K562 (cell line): Measurements from ENCODE around the gene RIT2. TPM values are rescaled to one million over a fixed set of nuclear protein-coding genes. Genes with fewer than 3 reads are reported as not detected.

ENCODE experiments used
- ATAC-seq: fragments of 200-7000 bp; cut with Tn5 transposase; 3 replicates; pipeline ENCODE4 v1.9.1; 2020; ENCODE audit warnings: moderate library complexity
- BruUV-seq: library from RNA; stranded (reverse); fragments of 400-500 nt; replicated peaks from 2 replicates; lab custom pipeline; 2021; lab: Mats Ljungman, UMichigan
- CTCF ChIA-PET: fragments of 300-600 bp; formaldehyde crosslinking; extraction: SDS; loops from one replicate; lab custom pipeline; 2021; ENCODE audit warnings: low intra/inter-chr PET ratio; lab: Yijun Ruan, JAX
- POLR2A ChIA-PET: fragments of 300-600, 350-650 bp; sonication (Branson Sonifier 250); formaldehyde crosslinking; extraction: SDS; loops from one replicate; lab custom pipeline; 2021; ENCODE audit warnings: antibody characterized with exemption, inconsistent platforms; lab: Yijun Ruan, JAX
- DNase-seq, 4 experiments: peaks; one replicate each; pipeline versions ENCODE4 v3.0.0 to v3.0.0-alpha.2; 2011 to 2018; ENCODE audit warnings: low spot score in 3 of 4, mixed read lengths in 3 of 4; ENCODE audit errors: extremely low read depth in 1 of 4
- FAIRE-seq: peaks from 2 replicates; lab custom pipeline; 2011; peaks lifted over from hg19 to GRCh38; lab: Jason Lieb, UNC
- H2AFZ ChIP-seq: 2 replicates; pipeline ENCODE4 v1.6.0; 2011; ENCODE audit warnings: low read depth, low read length, control low read depth, inconsistent platforms
- H3K27ac ChIP-seq: fragments of 200-600 bp; 3 replicates; pipeline ENCODE4 v1.8.0; 2011; ENCODE audit warnings: low read depth, mild to moderate bottlenecking, control low read depth, inconsistent platforms, low read length, moderate library complexity, mixed read lengths; ENCODE audit errors: extremely low read depth
- H3K27me3 ChIP-seq, 2 experiments: fragments of 300-600 bp in 1 of 2; 2 replicates in 1 of 2; 3 replicates in 1 of 2; pipeline versions ENCODE4 v1.6.0 to v1.8.0; 2011; ENCODE audit warnings: inconsistent platforms in 2 of 2, low read length in 2 of 2, mild to moderate bottlenecking in 1 of 2, mixed read lengths in 1 of 2, moderate library complexity in 1 of 2; ENCODE audit not compliant: control insufficient read depth in 2 of 2, insufficient read depth in 2 of 2
- H3K36me3 ChIP-seq: fragments of 300-600 bp; 3 replicates; pipeline ENCODE4 v1.8.0; 2011; ENCODE audit warnings: mild to moderate bottlenecking, low read length, inconsistent platforms; ENCODE audit not compliant: control insufficient read depth, insufficient read depth
- H3K4me1 ChIP-seq, 2 experiments: fragments of 200-600 bp in 1 of 2; replicated peaks in 1 of 2; 2 replicates in 1 of 2; 3 replicates in 1 of 2; pipeline versions ENCODE4 v1.5.1 to v1.8.0; 2011; ENCODE audit warnings: inconsistent platforms in 2 of 2, low read length in 2 of 2, mild to moderate bottlenecking in 1 of 2, mixed read lengths in 1 of 2, moderate library complexity in 1 of 2; ENCODE audit not compliant: control insufficient read depth in 2 of 2, insufficient read depth in 2 of 2
- H3K4me2 ChIP-seq: 2 replicates; pipeline ENCODE4 v1.6.1; 2011; ENCODE audit warnings: low read length, control low read depth, inconsistent platforms, mixed read lengths; ENCODE audit not compliant: insufficient read depth
- H3K4me3 ChIP-seq: fragments of 200-600 bp; sonication (generic), shearing (Covaris generic); 2 replicates; pipeline ENCODE4 v1.5.1; 2016; ENCODE audit warnings: control low read depth, inconsistent platforms
- H3K79me2 ChIP-seq: fragments of 200-600 bp; 3 replicates; pipeline ENCODE4 v1.8.0; 2011; ENCODE audit warnings: low read length, inconsistent platforms; ENCODE audit not compliant: control insufficient read depth, insufficient read depth
- H3K9ac ChIP-seq, 2 experiments: 2 replicates each; pipeline versions ENCODE4 v1.6.0 to v1.6.1; 2011; ENCODE audit warnings: low read depth in 2 of 2, low read length in 2 of 2, control low read depth in 1 of 2, inconsistent platforms in 1 of 2, mild to moderate bottlenecking in 1 of 2, mixed read lengths in 1 of 2; ENCODE audit not compliant: insufficient read depth in 1 of 2
- H3K9me1 ChIP-seq: one replicate; pipeline ENCODE4 v1.6.0; 2011; ENCODE audit warnings: inconsistent platforms, mild to moderate bottlenecking, low read length, moderate library complexity; ENCODE audit not compliant: control insufficient read depth, insufficient read depth
- H3K9me3 ChIP-seq: replicated peaks from 2 replicates; pipeline ENCODE4 v1.5.1; 2011; ENCODE audit warnings: low read depth, low read length, inconsistent platforms; ENCODE audit not compliant: control insufficient read depth, insufficient read depth
- H4K20me1 ChIP-seq: replicated peaks from 2 replicates; pipeline ENCODE4 v1.6.1; 2011; ENCODE audit warnings: low read length, inconsistent platforms, mixed read lengths; ENCODE audit not compliant: control insufficient read depth, insufficient read depth
- ARNT ChIP-seq, 2 experiments: fragments of 450-650 bp; IDR thresholded peaks; 2 replicates each; pipeline ENCODE4 v1.6.1; 2016; ENCODE audit warnings: mild to moderate bottlenecking in 1 of 2
- CBX3 ChIP-seq, 2 experiments: IDR thresholded peaks; 1 replicate in 1 of 2; 2 replicates in 1 of 2; pipeline ENCODE4 v1.6.1; 2012; ENCODE audit warnings: inconsistent platforms in 2 of 2, low read length in 2 of 2, borderline replicate concordance in 1 of 2, control low read depth in 1 of 2
- CBX8 ChIP-seq: fragments of 200-600 bp; sonication (generic); IDR thresholded peaks from 2 replicates; pipeline ENCODE4 v1.6.1; 2012; ENCODE audit warnings: borderline replicate concordance, mixed run types, low read depth, mild to moderate bottlenecking, moderate library complexity, mixed read lengths, low read length, control low read depth, inconsistent platforms; ENCODE audit not compliant: poor library complexity, severe bottlenecking; ENCODE audit errors: extremely low read depth
- E2F8 ChIP-seq: fragments of 450-650 bp; IDR thresholded peaks from 2 replicates; pipeline ENCODE4 v1.7.1; 2018; ENCODE audit warnings: mild to moderate bottlenecking, low read depth; ENCODE audit not compliant: partially characterized antibody
- ELK3 ChIP-seq: fragments of 450-650 bp; formaldehyde crosslinking; IDR thresholded peaks from 2 replicates; pipeline ENCODE4 v1.4.0; 2020; ENCODE audit warnings: mild to moderate bottlenecking
- EWSR1 ChIP-seq: fragments of 450-650 bp; IDR thresholded peaks from 2 replicates; pipeline ENCODE4 v1.6.1; 2018; ENCODE audit warnings: borderline replicate concordance, mild to moderate bottlenecking, low read depth, moderate library complexity; ENCODE audit not compliant: partially characterized antibody
- FUS ChIP-seq: fragments of 200-400 bp; formaldehyde crosslinking; optimal IDR thresholded peaks from 2 replicates; pipeline ENCODE3; 2017; ENCODE audit warnings: low read depth, low read length
- GABPB2 ChIP-seq: fragments of 250-450 bp; sonication (Bioruptor Pico); conservative IDR thresholded peaks from 2 replicates; pipeline ENCODE4 v1.5.1; 2021; ENCODE audit warnings: mild to moderate bottlenecking
- GTF2F1 ChIP-seq: IDR thresholded peaks from 2 replicates; pipeline ENCODE4 v1.6.1; 2011; ENCODE audit warnings: low read depth, low read length, improper control_type of control experiment
- HNRNPL ChIP-seq: fragments of 200-400 bp; formaldehyde crosslinking; IDR thresholded peaks from 2 replicates; pipeline ENCODE4 v1.6.1; 2017; ENCODE audit warnings: low read depth, mild to moderate bottlenecking, low read length
- NFIX ChIP-seq: fragments of 250-450 bp; sonication (Bioruptor Pico); IDR thresholded peaks from 2 replicates; pipeline ENCODE4 v1.4.0; 2020; ENCODE audit warnings: low read depth, mild to moderate bottlenecking, moderate library complexity
- PKNOX1 ChIP-seq: fragments of 450-650 bp; IDR thresholded peaks from 2 replicates; pipeline ENCODE4 v1.6.1; 2016
- SNIP1 ChIP-seq: fragments of 450-650 bp; IDR thresholded peaks from 2 replicates; pipeline ENCODE4 v1.7.1; 2017; ENCODE audit warnings: low read depth, mild to moderate bottlenecking
- STAT5B ChIP-seq: fragments of 250-450 bp; sonication (Bioruptor Pico); IDR thresholded peaks from 2 replicates; pipeline ENCODE4 v1.8.0; 2021; ENCODE audit warnings: mild to moderate bottlenecking, inconsistent platforms
- TAF1 ChIP-seq: IDR thresholded peaks from 2 replicates; pipeline ENCODE4 v1.6.1; 2011; ENCODE audit warnings: mild to moderate bottlenecking, low read length, moderate library complexity; ENCODE audit not compliant: insufficient read depth, control insufficient read depth, severe bottlenecking; ENCODE audit errors: extremely low read depth
- TFAP4 ChIP-seq: sonication (generic); formaldehyde crosslinking; IDR thresholded peaks from 2 replicates; pipeline ENCODE4 v1.8.0; 2022; ENCODE audit warnings: missing genetic modification reagents, mild to moderate bottlenecking, moderate library complexity, borderline replicate concordance
- ZNF551 ChIP-seq: fragments of 250-450 bp; sonication (Bioruptor Pico); IDR thresholded peaks from 2 replicates; pipeline ENCODE4 v1.5.0; 2021; ENCODE audit warnings: mild to moderate bottlenecking, moderate library complexity
- ZNF778 ChIP-seq: fragments of 450-650 bp; formaldehyde crosslinking; IDR thresholded peaks from 2 replicates; pipeline ENCODE4 v1.4.0; 2020; ENCODE audit warnings: mild to moderate bottlenecking, moderate library complexity
- in situ Hi-C: fragments of 300-500 bp; cut with MboI; formaldehyde crosslinking; loops from 4 replicates; pipeline ENCODE4 v1.15.0; 2018; ENCODE audit warnings: inconsistent platforms, mixed read lengths
- intact Hi-C: fragments of 100-400 bp; cut with micrococcal nuclease; formaldehyde crosslinking; loops from 2 replicates; pipeline ENCODE4 v1.14.2; 2022
- polyA plus RNA-seq, 8 experiments: library from polyadenylated mRNA; depleted of rRNA in 4 of 8; stranded (reverse) in 5 of 8; unstranded in 3 of 8; fragments of >200 nt; fragmentation: Nextera tagmentation in 2 of 8; fragmentation: Illumina TruSeq in 1 of 8; extraction: Ambion mirVana in 2 of 8; extraction: Trizol in 1 of 8; gene quantifications; 2 replicates each; pipeline versions ENCODE4 v1.2.1 to v1.2.3, GENCODE V29; 2011 to 2014; ENCODE audit warnings: inconsistent platforms in 1 of 8, missing spikeins in 1 of 8
- total RNA-seq, 7 experiments: library from RNA; depleted of rRNA in 6 of 7; stranded (reverse); fragments of >200 nt in 6 of 7; fragmentation: Illumina TruSeq in 2 of 7; extraction: Trizol in 2 of 7; gene quantifications; 2 replicates each; pipeline versions ENCODE4 v1.2.1 to v1.2.3, GENCODE V29; 2011 to 2021; ENCODE audit warnings: low replicate concordance in 1 of 7

Gene RIT2
- total and polyA plus RNA-seq, 9 of the 15 experiments (the other 6 are each of a cell fraction or from before 2014, with no cell fraction given) = not detected

GRCh38 chr18:42745931-42746330 lies 369.6 kb downstream of the RIT2 start:
- no peak for FAIRE-seq
- no peaks in the 10 kb centered on the region for H3K36me3 ChIP-seq
- H3K4me3 ChIP-seq = no peak overlapping the region
- H3K9me1 ChIP-seq = no peaks in the 10 kb centered on the region
- no peaks in the 10 kb centered on the region for H3K79me2 ChIP-seq
- intact Hi-C loops = no loop called here
- H4K20me1 ChIP-seq = no peaks in the 10 kb centered on the region
- H3K27ac ChIP-seq = no peak overlapping the region
- in situ Hi-C loops = no loop called here
- H3K9me3 ChIP-seq = no peaks in the 10 kb centered on the region
- no TSS peak for BruUV-seq
- no peak for ATAC-seq
- H3K4me1 ChIP-seq = no peaks in the 10 kb centered on the region
- ChIA-PET POLR2A (no interaction called here), CTCF (no interaction called here)
- DNase-seq = no peak
- H3K9ac ChIP-seq = no peak overlapping the region
- H3K4me2 ChIP-seq = no peak overlapping the region
- no peak for TF ChIP-seq GABPB2 (CRISPR knock-in tag)
- no peak for TF ChIP-seq CBX3 (IDR thresholded peaks at IDR 0.05; ENCODE audit: borderline replicate concordance in 1 of 2, low read length in 2 of 2)
- no peak for TF ChIP-seq TAF1
- no peak for TF ChIP-seq ARNT (IDR thresholded peaks at IDR 0.05)
- no peak for TF ChIP-seq FUS
- TF ChIP-seq EWSR1 = no peak
- TF ChIP-seq CBX8 = no peak
- no peak for TF ChIP-seq E2F8
- TF ChIP-seq GTF2F1 = no peak
- TF ChIP-seq TFAP4 (CRISPR knock-in tag) = no peak
- no peak for TF ChIP-seq HNRNPL
- no peak for TF ChIP-seq ZNF778 (CRISPR knock-in tag)
- no peak for TF ChIP-seq NFIX (CRISPR knock-in tag)
- no peak for TF ChIP-seq STAT5B
- TF ChIP-seq PKNOX1 = no peak
- TF ChIP-seq ELK3 (CRISPR knock-in tag) = no peak
- no peak for TF ChIP-seq SNIP1
- no peak for TF ChIP-seq ZNF551 (CRISPR knock-in tag)
- no peak overlapping the region for H2AFZ ChIP-seq
- no peaks in the 10 kb centered on the region for H3K27me3 ChIP-seq
